ENCODE data around the gene GOLGA1.
A peak's percentile ranks its signal among the peaks of the same experiment; 100 is the strongest.
"Not testable (repeated sequence)": the region's sequence is repeated elsewhere in the genome, so short reads cannot be mapped to it uniquely, and the experiment has no call there.

Gene GOLGA1

DNA sequence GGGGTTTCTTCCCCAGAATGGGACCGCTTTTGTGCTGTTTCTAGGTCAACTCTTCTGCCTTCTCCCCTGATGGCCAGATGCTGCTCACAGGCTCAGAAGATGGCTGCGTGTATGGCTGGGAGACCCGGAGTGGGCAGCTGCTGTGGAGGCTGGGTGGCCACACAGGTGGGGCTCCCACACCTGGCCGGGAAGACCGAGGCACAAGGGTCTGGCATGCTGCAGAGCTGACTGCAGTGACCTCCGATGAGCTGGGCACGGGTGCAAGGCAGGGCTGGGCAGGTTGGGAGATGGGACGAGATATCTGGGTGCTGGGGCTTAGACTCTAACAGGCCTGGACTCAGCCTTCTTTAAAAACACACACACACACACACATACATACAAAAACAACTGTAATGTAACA lies 86.7 kb downstream of the GOLGA1 start:
- DNase-seq (ENCODE audit: low read depth) = no peak
- no peak overlapping the region for H3K4me3 ChIP-seq (ENCODE audit: low read depth, low read length)
- TF ChIP-seq, protein P1, sequence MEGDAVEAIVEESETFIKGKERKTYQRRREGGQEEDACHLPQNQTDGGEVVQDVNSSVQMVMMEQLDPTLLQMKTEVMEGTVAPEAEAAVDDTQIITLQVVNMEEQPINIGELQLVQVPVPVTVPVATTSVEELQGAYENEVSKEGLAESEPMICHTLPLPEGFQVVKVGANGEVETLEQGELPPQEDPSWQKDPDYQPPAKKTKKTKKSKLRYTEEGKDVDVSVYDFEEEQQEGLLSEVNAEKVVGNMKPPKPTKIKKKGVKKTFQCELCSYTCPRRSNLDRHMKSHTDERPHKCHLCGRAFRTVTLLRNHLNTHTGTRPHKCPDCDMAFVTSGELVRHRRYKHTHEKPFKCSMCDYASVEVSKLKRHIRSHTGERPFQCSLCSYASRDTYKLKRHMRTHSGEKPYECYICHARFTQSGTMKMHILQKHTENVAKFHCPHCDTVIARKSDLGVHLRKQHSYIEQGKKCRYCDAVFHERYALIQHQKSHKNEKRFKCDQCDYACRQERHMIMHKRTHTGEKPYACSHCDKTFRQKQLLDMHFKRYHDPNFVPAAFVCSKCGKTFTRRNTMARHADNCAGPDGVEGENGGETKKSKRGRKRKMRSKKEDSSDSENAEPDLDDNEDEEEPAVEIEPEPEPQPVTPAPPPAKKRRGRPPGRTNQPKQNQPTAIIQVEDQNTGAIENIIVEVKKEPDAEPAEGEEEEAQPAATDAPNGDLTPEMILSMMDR (IDR thresholded peaks at IDR 0.05; ENCODE audit: low read depth, low read length, missing control alignments) = no peak

DNA sequence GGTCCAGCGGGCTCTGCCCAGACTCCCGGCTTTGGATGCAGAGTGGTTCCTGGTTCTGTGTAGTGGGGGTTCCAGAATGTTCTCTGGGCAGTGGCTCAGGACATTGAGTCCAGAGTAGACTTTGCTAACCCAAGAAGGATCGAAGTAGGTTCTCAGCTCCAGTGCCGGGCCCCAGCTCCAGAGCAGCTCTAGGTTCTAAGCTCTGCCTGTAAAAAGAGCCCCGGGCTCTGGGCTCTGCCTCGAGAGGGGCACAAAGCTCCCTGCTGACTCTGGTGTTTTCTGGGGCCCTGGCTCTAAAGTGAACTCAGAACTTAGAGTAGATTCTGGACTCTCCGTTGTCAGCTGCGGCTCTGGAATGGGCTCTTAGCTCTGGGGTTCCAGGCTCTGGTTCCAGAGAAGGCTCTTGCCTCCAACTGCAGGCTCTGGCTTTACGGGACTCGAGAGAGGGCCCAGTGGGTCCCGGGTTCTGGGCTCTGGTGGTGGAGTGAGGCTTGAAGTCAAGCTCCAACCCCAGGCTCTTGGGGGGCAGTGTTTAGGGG lies 87.2 kb downstream of the GOLGA1 start:
- peak overlapping the region; percentile 55 for H3K4me3 ChIP-seq (ENCODE audit: low read depth, low read length)
- DNase-seq (ENCODE audit: low read depth) = no peak
- TF ChIP-seq, protein P1 (IDR thresholded peaks at IDR 0.05; ENCODE audit: low read depth, low read length, missing control alignments) = no peak

DNA sequence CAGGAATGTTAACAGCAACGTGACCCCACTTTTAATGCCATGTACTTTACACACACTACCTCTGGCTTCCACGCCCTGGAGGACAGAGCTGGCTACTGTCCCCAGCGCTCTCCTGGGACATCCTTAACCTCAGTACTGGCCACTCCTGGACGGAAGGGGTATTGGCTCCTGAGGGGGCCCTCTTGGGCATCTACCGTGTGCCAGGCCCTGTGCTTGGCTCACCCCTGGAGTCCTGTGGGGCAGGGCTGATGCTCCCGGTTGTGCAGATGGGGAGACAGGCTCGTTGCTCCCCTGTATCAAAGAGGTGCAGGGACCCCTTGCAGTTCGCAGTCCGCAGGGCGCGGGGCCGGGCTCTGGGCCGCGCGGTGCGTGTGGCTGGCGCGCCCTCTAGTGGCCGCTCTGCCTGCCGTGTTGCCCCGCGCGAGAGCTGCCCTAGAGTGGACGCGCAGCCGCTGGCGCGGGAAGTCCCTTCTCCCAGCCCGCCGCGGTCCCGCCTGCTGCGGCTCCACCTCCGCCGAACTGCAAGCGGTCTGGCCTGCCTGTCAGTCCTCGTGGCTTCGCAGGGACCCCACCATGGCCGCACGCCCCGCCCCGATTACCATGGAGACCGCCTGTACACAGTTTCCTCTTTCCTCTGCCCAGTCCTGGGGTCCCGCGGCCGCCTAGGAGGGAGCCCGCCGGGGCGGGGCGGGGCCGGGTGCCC lies 87.9 kb downstream of the GOLGA1 start, which contains the start of gene WDR38:
TSS of gene WDR38 (plus strand) at position 632 of the 703 bp plus-strand sequence. CDS start 72 bp downstream, outside the sequence.
- no peak for DNase-seq (ENCODE audit: low read depth)
- TF ChIP-seq, protein P1 (IDR thresholded peaks at IDR 0.05; ENCODE audit: low read depth, low read length, missing control alignments) = peak; percentile 84
- peak within 1 kb of the TSS; percentile 55 for H3K4me3 ChIP-seq (ENCODE audit: low read depth, low read length)

GRCh38 chr9:124852121-124852828 lies 88.6 kb downstream of the GOLGA1 start:
- TF ChIP-seq, protein P1 (IDR thresholded peaks at IDR 0.05; ENCODE audit: low read depth, low read length, missing control alignments) = no peak
- H3K4me3 ChIP-seq (ENCODE audit: low read depth, low read length) = no peak overlapping the region
- no peak for DNase-seq (ENCODE audit: low read depth)

GRCh38 chr9:124849801-124850200 lies 91.1 kb downstream of the GOLGA1 start:
- no peak for DNase-seq (ENCODE audit: low read depth)
- H3K4me3 ChIP-seq (ENCODE audit: low read depth, low read length) = no peak overlapping the region
- TF ChIP-seq, protein P1 (IDR thresholded peaks at IDR 0.05; ENCODE audit: low read depth, low read length, missing control alignments) = no peak

GRCh38 chr9:124846969-124847368 lies 93.9 kb downstream of the GOLGA1 start:
- no peak for DNase-seq (ENCODE audit: low read depth)
- no peak overlapping the region for H3K4me3 ChIP-seq (ENCODE audit: low read depth, low read length)
- TF ChIP-seq, protein P1 (IDR thresholded peaks at IDR 0.05; ENCODE audit: low read depth, low read length, missing control alignments) = no peak

DNA sequence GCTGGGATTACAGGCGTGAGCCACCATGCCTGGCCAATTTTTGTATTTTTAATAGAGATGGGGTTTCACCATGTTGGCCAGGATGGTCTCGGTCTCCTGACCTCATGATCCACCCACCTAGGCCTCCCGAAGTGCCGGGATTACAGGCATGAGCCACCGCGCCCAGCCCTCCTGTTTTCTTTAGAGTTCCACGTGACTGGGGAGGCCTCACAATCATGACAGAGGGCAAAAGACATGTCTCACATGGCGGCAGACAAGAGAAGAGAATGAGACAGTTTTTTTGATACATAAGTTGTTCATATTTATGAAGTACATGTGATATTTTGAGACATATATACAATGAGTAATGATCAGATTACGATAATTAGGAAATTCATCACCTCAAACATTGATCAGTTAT lies 94.4 kb downstream of the GOLGA1 start:
- not testable (repeated sequence) for H3K4me3 ChIP-seq (ENCODE audit: low read depth, low read length); DNase-seq (ENCODE audit: low read depth)

Data from GM12864 (cell line).